GM21526 (cell line): ENCODE results near the gene HCN2.
"Not testable (repeated sequence)": the region's sequence is repeated elsewhere in the genome, so short reads cannot be mapped to it uniquely, and the experiment has no call there.

Experiments used
- ATAC-seq: cut with Tn5 transposase; IDR thresholded peaks from one replicate; pipeline ENCODE4 v1.9.1; 2021; ENCODE audit warnings: moderate library complexity; ENCODE audit not compliant: unreplicated experiment, low FRiP score

The HCN2 gene

DNA sequence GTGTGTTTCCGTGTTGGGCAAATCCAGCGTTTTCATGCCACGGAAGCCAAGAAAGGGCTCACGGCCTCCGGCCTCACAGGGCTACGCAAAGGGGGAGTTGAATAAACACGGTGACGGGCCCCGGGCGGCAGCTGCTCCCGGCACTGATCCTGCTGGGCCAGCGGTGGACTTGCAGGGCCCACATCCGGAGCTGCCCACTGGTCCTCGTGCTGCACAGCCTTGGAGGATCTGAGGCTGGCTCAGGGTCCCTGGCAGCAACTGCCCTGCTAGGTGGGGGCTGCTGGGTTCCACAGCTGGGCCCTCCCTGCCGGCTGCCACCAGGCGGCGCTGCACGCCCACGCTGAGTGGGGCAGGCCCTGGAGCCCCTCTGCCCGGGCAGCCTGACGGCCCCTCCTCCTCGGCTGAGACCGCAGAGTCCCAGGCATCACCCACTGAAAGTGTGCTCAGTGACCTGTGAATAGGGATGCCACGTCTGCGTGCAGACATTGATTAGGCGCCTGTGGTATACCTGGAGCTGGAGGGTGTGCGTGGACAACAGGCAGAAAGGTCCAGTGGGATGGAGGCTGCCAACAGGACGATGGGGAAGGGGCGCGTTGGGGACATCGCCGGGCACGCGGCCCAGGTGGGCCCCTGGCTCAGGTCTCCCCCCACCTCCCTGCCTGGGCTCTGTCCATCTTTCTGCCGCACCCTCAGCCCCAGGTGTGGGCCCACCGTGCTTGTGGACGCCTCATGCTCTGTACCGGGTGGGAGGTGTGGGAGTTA lies 5.3 kb upstream of the HCN2 start:
- ATAC-seq, result no peak

DNA sequence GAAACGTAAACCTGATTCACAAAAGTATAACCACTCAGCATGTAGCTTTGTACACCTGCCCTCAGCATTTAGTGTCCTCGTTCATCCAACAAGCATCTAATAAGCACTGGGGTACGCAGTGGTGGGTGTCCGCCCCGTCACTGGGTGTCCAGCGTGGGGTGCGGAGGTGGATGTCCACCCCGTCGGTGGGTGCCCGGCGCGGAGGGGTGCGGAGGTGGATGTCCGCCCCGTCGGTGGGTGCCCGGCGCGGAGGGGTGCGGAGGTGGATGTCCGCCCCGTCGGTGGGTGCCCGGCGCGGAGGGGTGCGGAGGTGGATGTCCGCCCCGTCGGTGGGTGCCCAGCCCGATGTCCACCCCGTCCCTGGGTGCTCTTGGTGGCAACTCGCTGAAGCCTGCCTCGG lies 4.5 kb upstream of the HCN2 start:
- ATAC-seq, result not testable (repeated sequence)

DNA sequence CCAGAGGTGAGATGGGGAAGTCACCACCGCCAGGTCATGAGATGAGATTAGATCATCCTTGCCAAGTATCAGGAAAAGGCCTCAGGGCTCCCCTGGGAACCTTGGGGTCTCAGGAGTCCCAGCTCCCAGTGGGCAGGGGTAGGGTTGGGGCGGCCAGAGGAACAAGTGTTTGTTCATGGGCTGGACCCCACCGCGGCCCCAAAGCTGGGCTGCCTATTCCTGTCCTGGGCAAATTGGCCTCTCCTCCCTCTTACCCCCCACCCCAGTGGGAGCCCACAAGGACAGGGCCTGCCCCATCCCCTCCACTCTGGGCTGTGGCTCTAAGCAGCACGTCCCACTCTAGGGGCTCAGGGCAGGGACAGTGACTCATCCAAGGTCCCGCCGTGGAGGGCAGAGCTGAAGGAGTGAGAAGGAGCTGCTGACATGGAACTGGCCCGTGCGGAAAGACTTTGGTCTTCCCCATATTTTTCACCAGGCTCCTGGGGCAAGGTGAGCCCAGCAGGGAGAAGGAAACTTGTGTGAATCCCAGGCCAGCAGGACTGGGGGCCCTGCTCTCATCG lies 4.0 kb upstream of the HCN2 start:
- no peak for ATAC-seq

DNA sequence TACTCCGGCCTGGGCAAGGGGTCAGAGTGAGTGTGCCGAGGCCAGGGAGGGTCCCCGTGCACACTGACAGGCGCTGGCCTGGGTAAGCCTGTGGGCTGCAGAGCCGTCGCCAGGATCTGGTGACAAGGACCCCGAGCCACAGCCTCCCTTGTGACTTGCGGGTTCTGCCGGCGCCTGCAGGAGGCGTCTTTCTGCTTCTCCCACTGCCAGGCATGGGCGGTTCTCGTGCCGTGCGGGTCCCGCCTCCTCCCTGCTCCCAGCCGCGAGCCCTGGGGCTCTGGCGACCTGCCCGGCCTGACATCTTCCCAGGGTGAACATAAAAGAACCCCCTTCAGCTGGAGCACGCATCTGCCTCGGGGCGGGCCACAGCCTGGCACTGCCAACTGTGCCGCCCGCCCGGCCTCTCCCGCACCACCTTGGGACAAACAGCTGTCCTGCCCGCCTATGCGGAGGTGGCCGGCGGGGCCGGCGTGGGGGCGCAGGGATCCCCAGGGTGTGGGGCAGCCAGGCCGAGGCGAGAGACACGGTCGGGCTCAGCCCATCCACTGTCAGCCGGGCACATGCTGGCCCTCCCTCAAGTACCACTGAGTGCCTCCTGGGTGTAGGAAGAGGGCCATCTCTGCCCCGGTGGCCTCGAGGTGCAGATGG lies 1.5 kb upstream of the HCN2 start:
- ATAC-seq, result no peak

DNA sequence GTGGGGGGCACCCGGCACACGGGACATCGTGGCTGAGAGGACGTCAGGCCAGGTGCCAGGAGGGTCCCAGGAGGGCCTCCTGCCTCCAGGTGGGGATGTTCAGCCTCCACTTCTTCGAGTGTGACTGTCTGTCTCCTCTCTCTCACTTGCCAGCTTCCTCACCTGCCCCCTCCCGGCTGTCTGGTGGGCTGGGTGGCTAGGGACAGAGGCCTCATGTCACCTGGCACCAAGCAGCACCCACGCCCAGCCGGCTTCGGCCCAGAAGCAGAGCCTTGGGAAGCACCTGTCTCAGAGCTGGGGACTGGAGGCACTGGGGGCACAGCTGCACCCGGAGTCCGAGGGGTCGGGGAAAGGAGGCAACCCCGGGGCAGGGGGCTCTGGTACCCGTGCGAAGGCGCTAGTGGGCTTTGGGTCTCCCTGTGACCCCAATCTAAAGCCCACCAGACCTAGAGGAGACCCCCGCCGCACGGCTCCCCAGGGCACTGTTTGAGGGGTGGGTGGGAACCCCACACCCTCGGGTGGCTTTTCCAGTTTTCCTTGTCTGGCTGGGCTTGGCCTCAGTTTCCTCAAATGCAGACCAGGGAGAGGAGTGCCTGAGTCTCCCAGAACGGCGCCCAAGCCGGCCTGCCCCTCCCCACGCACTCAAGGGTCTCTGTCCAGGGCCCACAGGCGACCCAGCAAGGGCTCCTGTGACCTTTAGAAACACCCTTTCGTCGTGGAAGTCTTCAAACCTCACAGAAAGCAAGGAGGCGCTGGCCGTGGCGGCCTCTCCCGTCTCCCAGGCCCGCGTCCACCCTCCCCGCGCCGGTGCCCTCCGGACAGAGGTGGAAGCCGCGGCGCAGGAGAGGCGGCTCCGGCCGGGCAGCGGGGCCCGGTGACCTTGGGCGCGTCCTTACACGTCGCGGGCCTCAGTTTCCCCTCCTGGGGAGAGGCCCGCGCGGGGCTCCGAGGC lies 664 bp upstream of the HCN2 start:
- no peak for ATAC-seq

DNA sequence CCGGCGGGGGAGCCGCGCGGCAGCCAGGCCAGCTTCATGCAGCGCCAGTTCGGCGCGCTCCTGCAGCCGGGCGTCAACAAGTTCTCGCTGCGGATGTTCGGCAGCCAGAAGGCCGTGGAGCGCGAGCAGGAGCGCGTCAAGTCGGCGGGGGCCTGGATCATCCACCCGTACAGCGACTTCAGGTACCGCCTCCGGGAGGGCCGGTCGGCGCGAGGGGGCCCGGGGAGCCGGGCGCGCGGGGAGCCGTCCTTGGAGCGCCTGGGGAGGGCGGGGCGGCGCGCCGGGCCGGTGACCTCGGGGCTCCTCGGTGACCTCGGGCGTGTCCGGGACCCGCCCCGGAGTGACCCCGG lies 690 bp downstream of the HCN2 start:
- ATAC-seq, result no peak

DNA sequence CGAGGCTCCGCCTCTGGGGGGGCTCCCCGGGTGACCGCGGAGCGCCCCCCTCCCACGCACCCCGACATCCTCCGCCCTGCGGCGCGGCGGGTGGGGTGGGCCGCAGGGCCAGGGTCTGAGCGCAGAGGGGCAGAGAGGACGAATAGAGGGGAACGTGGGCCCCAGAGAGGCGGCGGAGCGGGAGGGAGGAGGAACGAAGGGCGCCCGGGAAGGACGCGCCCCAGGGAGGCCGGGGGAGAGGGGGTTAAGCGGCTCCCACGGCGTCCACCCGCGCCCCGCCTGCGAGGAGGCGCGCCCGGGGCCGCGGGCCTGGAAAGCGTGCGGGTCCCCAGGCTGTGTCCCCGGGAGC lies 1.0 kb downstream of the HCN2 start:
- ATAC-seq, result no peak

DNA sequence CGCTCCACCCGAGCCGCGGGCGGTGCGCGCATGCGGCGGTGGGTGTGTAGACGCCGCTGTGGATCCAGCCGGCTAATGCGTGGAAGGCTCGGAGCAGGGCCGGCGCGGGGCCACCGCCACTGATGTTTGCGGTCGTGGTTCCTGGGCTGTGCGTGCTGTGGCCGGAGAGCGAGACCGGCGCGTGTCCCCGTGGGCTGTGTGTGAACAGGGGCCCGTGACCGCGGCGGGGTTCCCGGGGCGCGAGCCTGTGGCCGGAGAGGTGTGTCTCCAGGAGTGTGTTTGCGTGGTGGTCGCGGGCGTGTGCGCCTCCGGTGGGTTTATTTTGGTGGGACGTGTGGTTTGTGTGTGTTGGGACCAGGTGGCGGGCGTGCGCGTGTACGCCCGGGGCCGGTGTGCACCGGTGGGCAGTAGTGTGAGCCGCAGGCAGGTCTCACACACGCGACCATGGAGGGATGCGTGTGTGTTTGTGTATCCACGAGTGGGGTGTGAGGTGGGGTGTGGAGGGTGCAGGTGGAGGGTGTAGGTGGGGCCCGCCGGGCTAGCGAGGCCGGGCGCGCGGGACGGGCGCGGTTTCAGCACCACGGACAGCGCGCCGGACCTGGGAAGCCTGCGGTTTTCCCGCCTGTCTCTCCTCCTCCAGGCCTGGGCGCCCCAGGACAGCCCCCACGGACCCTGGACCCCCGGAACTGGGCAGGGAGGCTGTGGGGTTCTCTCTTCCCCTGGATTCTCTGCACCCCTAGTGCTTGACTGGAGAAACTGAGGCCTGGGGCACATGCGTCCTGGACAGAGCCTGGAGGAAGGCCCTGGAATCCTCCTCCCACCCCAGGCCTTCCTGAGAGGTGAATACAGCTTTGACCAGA lies 1.6 kb downstream of the HCN2 start:
- no peak for ATAC-seq

DNA sequence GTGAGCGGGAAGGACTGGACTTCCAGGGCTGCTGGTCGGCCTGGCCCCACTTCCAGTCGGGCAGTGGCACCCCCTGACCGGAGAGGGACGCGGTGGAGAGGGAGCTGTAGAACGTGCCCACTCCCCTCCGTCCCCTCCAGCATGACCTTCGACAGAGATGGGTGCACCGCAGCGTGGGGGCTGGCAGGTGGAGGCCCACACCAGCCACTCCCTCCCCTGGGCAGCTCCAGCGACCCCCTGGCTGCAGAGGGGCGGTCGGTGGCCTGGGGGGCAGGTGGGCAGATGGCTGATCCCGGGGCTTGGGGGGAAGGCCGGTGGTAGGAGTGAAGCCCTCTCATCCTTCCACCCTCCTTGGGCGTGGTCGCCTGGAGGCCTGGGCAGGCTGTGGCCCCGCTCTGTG lies 2.4 kb downstream of the HCN2 start:
- ATAC-seq, result no peak

DNA sequence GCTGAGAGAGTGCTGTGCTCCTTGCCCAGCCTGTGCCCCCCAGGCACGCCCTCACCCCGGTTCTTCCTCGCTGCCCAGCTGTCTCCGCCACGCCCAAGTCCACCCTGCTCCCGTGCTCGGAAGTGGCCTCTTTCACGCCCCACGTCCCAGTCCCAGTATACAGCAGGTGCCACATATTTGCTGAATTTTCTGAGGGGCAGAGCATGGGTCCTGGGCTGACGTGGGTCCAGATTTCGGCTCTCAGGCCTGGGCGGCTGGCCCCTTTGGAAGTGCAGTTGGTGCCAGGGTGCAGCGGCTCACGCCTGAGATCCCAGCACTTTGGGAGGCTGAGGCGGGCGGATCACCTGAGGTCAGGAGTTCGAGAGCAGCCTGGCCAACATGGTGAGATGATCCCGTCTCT lies 3.4 kb downstream of the HCN2 start:
- no peak for ATAC-seq

DNA sequence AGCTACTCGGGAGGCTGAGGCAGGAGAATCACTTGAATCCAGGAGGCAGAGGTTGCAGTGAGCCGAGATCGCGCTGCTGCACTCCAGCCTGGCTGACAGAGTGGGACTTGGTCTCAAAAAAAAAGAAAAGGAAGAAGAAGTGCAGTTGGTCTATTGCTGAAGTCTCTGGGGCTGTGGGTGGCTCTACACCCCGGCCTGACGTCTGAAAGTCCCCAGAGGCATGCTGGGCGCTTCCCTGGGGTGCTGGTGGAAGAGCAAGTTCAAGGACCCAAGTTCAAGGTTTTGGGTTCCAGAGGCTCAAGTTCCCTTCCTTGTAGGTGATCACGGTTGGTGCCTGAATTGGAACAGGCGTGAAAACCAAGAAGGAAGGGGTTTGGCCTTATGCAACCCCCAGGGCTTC lies 3.8 kb downstream of the HCN2 start:
- no peak for ATAC-seq

DNA sequence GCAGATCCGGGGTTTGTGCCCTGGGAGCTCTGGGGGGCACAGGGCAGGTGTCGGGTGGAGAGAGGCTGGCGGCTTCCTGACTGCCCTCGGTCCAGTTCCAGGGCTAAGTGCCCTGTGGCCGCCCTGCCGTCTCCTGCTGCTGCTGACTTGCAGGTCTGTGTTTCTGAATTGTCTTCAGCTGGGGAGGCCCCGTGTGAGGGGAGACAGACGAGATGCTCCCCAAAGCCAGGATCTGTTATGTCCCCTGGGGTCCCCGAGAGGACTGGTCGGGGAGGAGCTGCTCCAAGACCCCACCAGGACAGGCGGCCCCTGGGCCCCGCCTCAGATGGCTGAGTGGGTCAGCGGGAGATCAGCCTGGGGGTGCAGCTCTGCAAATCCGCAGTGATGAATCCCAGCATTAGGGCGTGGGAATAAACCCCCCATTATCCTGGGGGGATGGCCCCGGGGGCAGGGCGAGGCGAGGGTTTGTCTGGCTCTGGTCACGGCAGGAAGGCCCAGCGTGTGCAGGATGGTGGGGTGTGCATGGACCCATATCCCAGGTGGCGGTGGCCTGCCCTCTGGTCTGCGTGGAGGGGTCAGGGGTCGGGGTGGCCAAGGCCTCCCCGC lies 4.7 kb downstream of the HCN2 start:
- ATAC-seq, result no peak

DNA sequence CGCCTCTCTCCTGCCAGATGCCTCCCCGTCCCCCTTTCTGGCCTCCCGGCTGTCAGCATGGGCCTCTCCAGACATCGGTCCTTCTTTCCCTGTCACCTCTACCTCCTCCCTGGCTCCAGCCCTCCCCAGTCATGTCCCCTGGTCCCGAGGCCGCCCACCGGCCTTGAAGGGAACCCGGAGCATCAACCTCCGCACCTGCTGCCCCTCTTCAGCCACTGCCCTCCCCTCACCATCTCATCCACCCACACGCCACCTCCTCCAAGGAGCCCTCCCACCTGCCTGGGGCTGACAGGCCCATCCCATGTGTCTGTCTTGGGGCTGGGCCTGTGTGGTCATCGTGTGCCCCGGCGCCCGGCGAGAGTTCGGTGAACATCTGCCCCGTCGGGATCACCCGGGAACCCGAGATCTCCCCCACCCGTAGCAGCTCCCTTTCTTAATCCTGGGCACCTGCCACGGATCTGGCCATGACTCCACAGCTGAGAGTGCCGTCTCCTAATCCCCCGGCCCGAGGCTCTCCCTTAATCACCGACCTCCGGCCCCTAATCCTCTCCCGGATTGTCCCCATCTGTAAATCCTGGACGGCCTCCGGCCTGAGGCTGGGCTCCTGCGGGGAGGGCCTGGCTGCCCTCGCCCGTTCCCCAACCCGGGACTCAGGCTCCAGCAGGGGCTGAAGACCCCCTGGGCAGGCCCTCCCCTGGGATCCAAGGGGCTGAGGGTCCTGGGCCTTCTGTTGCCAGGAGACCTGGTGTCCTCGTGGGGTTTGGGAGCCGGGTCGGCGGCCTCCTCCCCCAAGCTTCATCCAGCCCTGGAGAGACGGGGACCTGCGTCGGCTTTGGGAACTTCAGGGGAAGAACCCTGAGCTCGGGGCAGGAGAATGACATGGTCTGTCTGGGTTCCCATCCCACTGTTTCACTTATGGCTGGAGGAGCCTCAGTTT lies 5.9 kb downstream of the HCN2 start:
- ATAC-seq, result no peak

DNA sequence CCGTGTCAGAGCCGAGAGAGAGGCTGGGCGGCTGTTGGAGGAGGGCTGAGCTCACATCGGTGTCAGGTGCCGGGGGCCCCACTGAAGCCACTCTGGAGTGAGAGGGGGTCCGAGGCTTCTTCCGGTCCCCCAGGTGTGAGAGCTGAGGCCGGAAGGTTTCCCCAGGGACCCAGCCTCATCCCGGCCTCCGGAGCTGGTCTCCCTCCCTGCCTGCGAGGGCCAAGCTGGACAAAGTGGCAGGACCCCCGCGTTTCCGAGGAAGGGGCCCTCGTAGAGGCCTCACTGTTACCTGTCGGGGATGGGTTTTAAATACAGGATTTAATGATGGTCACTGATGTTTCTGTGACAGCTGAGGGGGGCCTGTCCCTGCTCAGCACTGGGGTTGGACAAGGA lies 6.6 kb downstream of the HCN2 start:
- ATAC-seq, result no peak

DNA sequence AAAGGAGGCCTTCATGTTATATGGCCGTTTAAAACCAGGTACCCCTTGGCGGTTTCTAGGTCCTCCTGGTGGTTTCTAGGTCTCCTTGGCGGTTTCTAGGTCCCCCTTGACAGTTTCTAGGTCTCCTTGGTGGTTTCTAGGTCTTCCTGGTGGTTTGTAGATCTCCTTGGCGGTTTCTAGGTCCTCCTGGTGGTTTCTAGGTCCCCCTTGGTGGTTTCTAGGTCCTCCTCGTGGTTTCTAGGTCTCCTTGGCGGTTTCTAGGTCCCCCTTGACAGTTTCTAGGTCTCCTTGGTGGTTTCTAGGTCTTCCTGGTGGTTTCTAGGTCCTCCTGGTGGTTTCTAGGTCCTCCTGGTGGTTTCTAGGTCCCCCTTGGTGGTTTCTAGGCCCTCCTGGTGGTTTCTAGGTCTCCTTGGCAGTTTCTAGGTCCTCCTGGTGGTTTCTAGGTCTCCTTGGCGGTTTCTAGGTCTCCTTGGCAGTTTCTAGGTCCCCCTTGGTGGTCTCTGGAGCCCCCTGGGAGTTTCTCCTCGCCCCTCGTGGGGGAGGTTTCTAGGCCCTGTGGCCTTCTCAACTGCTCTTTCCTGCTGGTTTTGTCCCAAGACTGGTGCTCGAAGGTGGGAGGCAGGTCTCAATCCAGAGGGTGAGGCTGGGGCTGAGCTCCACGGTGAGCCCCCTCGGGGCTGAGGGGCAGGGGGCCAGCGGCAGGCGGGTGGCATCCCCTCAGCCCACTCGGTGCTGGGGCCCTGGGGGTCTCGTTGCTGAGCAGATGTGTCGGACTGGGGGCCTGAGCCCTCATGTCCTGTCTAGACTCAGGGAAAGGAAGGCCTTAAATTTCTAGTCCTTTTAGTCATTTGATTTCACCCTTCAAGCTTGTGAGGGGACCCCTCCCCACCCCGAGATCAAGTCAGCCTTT lies 8.0 kb downstream of the HCN2 start:
- no peak for ATAC-seq

DNA sequence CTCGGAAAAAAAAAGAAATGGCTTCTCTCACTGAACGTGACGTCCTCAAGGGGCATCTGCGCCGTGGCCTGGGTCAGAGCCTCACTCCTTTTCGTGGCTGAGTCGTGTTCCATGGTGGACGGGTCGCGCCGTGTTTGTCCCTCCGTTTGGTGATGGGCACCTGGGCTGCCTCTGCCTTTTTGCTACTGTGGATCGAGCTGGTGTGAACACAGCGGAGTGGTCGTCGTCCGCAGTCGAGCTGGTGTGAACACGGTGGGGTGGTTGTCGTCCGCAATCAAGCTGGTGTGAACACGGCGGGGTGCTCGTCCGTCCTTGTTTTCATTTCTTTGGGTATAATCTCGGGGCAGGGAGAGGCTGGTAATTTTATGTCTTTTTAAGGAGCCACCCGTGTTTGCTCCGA lies 11.6 kb downstream of the HCN2 start:
- no peak for ATAC-seq

DNA sequence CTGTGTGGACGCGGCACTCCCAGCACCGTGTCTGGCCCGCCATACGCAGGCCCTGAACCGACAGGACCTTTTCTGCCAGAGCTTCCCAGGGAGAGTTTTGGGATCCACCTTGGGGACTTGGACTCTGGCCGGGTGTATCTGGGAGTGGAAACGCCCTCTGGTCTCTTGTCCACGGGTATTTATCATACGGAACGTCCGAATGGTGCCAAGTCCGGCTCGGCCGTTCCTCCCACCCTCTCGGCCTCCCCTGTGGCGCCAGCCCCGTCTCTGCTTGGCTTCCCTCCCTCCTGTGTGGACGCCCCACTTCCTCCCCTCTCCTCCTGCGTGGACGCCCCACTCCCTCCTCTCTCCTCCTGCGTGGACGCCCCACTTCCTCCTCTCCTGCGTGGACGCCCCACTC lies 12.1 kb downstream of the HCN2 start:
- ATAC-seq, result no peak
